HG02678 (cell line): Measurements from ENCODE around the gene SEZ6.
"Not testable (repeated sequence)": the region's sequence is repeated elsewhere in the genome, so short reads cannot be mapped to it uniquely, and the experiment has no call there.

Source experiments
- ATAC-seq: cut with Tn5 transposase; IDR thresholded peaks from one replicate; pipeline ENCODE4 v1.9.1; 2021; ENCODE audit warnings: mild to moderate bottlenecking, moderate library complexity; ENCODE audit not compliant: unreplicated experiment

Gene SEZ6

GRCh38 chr17:28941251-28941650 lies 64.6 kb downstream of the SEZ6 start:
- ATAC-seq: no peak

- no peak for ATAC-seq
These were observed 65.2 kb downstream of the SEZ6 start for GRCh38 chr17:28940675-28941074.

GRCh38 chr17:28940142-28940541 lies 65.7 kb downstream of the SEZ6 start:
- ATAC-seq: no peak

GRCh38 chr17:28938552-28938951 lies 67.3 kb downstream of the SEZ6 start:
- ATAC-seq: no peak

- ATAC-seq: no peak
These were observed 68.6 kb downstream of the SEZ6 start for GRCh38 chr17:28937044-28937729.

- no peak for ATAC-seq
These were observed 69.9 kb downstream of the SEZ6 start for GRCh38 chr17:28935744-28936460.

GRCh38 chr17:28934508-28934907 lies 71.3 kb downstream of the SEZ6 start:
- not testable (repeated sequence) for ATAC-seq

GRCh38 chr17:28929787-28930186 lies 76.0 kb downstream of the SEZ6 start:
- ATAC-seq: no peak

GRCh38 chr17:28928061-28928460 lies 77.8 kb downstream of the SEZ6 start:
- no peak for ATAC-seq

- ATAC-seq: no peak
These were observed 79.0 kb downstream of the SEZ6 start for GRCh38 chr17:28926786-28927185.

GRCh38 chr17:28926366-28926765 lies 79.5 kb downstream of the SEZ6 start:
- no peak for ATAC-seq

- ATAC-seq: no peak
These were observed 79.9 kb downstream of the SEZ6 start for GRCh38 chr17:28925912-28926365.

- ATAC-seq: no peak
These were observed 85.6 kb downstream of the SEZ6 start for GRCh38 chr17:28920201-28920600.

GRCh38 chr17:28918295-28918694 lies 87.5 kb downstream of the SEZ6 start:
- no peak for ATAC-seq

GRCh38 chr17:28917465-28917864 lies 88.4 kb downstream of the SEZ6 start:
- ATAC-seq: no peak

GRCh38 chr17:28917029-28917428 lies 88.8 kb downstream of the SEZ6 start:
- ATAC-seq: no peak

- ATAC-seq: no peak
These were observed 89.4 kb downstream of the SEZ6 start for GRCh38 chr17:28916302-28916934.

GRCh38 chr17:28912938-28913333 lies 92.9 kb downstream of the SEZ6 start:
- no peak for ATAC-seq

- ATAC-seq: no peak
These were observed 93.4 kb downstream of the SEZ6 start for GRCh38 chr17:28912281-28912937.

GRCh38 chr17:28911411-28912045 lies 94.3 kb downstream of the SEZ6 start:
- no peak for ATAC-seq

GRCh38 chr17:28910534-28910933 lies 95.3 kb downstream of the SEZ6 start:
- no peak for ATAC-seq
